ENCODE measurements around the gene XCR1.
"Not testable (repeated sequence)": the region's sequence is repeated elsewhere in the genome, so short reads cannot be mapped to it uniquely, and the experiment has no call there.

The XCR1 gene

GRCh38 chr3:46001178-46001577 is 26.1 kb downstream of the XCR1 start:
- no peak for DNase-seq

GRCh38 chr3:45997942-45998341 is 29.3 kb downstream of the XCR1 start:
- no peak for DNase-seq

DNA sequence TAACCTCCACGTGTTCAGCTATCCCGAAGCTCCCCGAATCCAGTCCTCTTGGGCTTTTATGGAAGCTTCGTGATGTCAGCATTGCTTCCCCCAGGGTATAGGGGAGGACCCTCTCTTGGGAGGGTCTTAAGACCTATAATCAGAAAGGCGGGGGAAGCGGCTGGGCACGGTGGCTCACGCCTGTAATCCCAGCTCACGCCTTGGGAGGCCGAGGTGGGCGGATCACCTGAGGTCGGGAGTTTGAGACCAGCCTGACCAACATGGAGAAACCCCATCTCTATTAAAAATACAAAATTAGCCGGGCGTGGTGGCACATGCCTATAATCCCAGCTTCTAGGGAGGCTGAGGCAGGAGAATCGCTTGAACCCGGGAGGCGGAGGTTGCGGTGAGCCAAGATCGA is 29.8 kb downstream of the XCR1 start:
- not testable (repeated sequence) for DNase-seq

GRCh38 chr3:45995236-45996192 is 31.8 kb downstream of the XCR1 start, which contains the start of gene FYCO1:
TSS of gene FYCO1 (minus strand) at chr3:45995824. CDS start at chr3:45984910, 10,914 bp downstream.
- peak; percentile 69 for DNase-seq

DNA sequence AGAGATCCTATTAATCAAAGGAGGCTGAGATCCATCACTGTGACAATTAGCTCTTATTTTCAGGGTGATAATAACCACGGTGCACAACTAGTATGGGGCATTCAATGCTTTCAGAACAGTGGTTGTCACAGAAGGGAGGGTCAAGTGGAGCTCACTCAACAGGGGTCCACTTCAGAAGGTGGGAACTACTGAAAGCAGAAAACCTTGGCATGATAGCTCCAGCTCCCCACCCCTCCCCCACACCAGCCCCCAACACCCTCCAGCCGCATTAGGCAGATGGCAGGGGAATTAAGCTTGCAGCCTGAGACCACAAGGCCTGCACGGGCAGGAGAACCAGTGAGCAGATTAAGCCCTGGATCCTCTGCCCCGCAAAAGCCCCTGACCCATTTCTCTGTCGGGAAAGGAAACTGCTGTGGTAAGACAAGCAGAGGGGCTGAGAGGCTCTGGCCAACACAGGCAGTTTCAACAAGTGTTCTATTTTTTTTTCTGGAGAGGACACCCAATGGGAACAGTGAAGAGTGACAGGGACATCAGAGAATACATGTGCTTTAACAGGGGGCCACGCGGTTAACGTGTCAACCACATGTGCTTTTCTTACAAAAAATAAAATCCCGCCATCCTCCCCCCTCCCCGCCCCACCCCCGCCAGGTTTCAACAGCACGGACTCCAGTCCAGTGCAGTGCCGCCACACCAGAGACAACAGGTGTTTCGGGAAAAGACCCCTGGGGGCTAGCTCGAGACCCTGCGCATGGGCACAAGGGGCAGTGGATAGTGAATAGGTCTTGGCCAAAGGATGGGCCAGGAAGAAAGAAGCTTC is 32.7 kb downstream of the XCR1 start:
- no peak for DNase-seq

- DNase-seq: no peak
Observed at GRCh38 chr3:45993421-45994027, 33.8 kb downstream of the XCR1 start.

GRCh38 chr3:45992821-45993221 is 34.5 kb downstream of the XCR1 start:
- no peak for DNase-seq

GRCh38 chr3:45992133-45992729 is 35.1 kb downstream of the XCR1 start:
- no peak for DNase-seq

DNA sequence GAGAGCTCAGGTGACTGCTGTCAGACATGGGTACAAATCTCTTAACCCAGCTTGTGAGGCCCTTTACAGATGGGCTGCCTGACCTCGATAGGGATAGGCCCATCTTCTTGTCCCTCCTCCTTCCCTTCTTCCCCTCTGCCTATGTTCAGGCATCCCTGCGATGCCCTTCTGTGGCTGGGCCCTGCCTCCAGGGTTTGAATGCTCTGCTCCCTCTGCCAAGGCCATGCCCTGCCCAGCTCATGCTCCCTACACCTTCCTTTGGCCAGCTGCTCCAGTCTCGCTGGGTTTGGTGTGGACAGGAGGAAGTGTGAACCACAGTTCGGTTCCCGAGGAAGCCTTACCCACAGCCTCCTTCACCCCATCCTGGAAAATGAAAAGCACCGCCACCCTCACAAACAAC is 35.9 kb downstream of the XCR1 start:
- no peak for DNase-seq

DNA sequence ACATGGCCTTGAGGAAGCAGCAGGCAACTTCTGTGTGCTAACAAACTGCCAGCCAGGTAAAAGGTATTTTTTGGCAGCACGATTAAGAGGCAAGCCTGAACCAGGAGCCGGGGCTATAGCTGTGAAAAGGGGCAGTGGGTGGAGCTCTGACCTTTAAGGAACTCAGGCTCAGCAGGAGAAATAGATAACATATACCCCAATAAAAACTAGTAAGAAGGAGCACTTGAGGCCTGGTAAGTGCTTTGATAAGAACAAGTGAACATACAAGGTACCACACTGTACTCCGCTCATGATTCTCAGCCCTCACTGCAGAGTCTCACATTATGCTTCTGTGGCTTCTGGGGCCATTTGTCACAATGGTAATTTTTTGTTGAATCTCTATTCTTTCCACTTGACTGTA is 37.1 kb downstream of the XCR1 start:
- DNase-seq: no peak

DNA sequence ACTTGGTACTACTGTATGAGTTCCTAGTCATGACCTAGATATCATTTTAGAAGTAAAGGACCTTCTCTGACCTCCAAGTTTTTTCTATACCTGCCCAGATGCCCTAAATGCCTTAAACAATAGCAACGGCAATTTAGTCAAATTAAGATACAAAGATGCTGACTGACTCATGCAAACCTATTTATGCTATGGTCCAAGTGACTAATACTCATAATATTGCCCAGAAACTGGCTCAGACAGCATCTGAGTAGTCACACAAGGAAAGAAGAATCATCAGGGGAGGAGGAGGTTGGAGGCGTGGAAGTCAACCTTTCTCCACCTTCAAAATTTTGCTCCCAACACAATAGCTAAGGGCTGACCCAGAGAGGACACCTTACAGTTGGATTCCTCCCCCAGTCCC is 38.5 kb downstream of the XCR1 start:
- peak; percentile 60 for DNase-seq

DNA sequence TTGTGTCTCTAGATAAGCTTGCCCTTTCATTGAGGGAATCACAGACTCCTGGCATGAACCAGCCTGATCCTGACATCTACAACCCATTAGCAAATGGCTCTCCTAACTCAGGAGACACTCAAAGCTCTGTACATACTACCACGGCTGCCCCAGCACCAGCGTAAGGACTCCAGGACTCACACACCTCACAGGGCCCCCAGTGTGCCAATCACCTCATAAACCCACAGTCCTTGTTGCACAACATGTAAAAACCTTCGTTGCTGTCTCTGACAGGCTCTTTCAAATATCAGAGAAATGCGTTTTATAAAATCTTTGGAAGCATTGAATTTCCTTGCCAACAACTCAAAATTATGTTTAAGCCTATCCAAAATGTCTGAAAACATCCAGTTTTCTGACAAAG is 38.9 kb downstream of the XCR1 start:
- no peak for DNase-seq

DNA sequence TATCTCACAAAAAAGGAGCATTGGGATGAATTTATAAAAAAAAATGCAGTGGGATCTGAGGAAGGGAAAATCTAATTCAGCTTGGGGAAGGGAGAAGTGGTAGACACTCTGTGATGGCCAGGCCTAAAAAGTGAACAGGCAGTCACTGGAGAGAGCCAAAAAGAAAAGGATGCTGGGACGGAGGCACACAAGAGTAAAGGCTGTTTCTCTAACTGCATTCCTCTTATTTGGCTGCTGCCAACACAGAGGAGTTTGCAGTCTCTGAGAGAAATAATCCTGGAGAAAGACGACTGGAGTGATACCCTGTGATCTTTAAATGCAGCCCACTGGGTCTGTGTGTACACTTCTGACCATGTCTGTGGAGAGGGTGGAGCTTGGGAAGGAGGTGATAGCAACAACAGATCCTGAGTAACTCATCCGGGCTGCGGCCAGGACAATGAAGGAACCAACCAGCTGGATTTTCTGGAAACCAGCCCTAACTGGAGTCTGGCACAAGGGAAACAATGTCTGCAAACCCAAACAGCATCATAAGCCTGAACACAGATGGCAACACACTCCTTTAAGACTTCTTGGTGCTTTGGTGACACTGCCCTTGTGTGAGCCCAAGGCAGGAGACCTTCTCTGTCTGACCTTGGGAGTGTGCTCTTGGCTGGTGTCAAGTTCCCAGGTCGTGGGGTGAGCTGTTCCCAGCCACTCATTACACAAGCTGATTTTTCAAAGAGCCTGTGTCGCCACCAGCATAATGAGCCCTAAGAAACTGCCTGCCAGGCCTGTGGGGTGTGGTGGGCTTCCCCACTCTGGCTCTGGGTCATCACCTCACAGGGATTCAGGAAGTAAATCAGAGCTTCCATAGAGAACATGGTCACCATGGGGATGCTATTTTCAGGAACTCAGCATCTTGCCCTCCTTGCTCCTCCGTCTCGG is 39.7 kb downstream of the XCR1 start:
- no peak for DNase-seq

- DNase-seq: peak; percentile 83
Observed at GRCh38 chr3:45986303-45986982, 40.8 kb downstream of the XCR1 start.

DNA sequence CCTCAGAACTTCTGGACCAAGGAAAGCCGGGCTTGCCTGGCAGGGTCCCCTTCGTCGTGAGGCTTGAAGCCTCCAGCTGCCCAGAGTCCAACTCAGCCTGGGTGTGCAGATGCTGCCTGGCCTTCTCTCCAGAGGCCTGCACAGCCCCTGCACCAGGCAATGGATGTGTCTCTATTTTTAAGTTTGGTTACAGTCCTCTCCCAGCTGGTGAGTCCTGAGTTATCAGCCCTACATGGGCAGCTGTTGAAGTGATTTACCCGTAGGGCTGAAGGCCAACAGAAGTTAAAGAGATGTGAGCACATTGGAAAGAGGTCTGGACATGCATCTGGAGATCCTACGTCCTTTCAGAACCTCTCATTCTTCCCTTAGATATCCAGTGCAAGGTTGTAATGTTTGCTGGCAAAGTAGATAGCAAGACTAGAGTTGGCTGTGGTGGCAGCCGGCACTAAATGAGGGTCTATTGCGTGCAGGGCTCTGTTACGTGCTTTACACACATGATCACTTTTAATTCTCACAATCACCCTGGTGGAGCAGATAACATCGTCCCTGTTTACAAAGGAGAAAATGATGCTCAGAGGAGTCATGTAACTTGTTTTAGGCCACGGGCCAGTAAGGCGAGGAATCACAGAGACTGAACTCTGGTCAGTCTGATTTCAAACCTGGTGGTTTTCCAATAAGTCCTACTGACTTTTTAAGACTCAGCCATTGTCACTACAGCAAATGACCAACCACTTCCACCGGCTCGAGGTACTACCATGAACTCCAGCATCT is 41.6 kb downstream of the XCR1 start:
- DNase-seq: no peak

DNA sequence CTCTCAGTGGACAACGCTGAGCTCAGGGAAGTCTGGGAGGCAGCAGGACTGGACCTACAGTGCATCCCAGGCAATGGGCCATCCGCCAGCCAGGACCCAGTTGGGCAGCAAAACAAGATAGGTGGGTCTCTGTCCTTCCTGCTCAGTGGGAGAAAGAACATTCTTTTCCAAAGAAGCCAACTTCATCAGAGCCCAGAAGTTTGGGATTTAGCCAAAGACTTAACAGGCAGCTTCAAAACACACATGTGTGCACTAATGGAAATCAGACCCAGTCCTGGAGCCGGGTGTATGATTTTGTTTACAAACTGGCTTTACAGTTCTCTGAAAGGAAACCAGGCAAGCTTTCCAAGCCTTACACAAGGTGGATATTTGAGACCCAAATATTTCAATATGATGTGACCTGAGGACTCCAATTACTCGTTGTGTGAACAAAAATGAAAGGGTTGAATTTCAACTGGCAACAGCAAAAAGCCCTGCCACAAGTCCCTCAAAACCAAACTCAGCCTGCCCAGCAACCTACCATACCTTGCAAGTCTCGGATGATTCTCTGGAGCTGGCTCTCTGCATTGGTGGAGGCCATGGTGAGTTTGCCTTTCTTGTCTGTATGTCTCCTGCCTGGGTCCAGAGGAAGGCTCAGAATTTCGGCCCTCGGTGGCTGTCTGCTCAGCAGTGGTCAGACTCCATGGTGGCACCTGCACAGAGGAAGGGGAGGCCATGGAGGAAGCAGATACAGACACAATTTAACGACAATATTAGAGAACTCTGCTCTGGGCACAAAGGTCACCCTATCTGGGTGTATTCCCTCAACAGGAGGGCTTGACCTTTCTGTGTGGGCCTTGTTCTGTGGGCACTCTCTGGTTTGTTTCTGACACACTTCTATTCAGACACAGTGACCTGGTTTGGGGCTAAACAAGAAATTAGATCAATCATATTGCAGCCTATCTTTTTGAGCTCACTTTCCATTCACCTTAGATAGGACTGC is 42.7 kb downstream of the XCR1 start:
- no peak for DNase-seq

GRCh38 chr3:45983770-45984169 is 43.5 kb downstream of the XCR1 start:
- no peak for DNase-seq

DNA sequence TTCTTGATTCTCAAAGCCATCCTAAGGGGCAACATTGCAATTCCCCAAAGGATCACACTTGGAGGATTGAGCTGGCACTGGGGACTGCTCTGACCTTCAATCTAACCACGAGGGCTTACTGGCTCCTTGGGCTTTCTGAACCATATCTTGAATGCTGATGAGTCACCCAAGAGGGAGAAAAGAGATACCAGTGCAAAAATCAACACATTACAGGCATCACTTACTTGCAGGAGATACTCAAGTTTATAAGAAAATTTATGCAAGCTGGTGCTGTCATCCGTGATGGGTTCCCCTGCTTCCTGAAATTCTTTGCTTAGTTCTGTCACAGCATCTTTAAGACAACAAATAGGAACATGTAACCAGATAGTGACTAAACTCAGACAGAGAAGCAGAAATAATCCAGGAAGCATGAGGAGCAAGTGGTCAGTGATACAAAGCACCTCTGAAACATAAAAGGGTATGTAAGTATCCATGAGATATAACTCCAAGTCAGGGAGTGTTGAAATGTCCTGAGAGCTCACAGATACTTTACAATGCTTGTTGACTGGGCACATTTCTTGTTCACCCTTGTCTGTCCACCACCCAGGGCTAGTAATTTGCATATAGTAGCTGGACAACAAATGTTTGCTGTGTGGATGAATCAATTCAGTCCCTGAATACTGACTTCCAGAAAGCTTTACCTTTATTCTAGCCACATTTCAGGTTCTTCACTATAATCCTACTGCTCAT is 45.8 kb downstream of the XCR1 start:
- DNase-seq: peak; percentile 95
